ENCODE data around the gene PEAK1. TPM values are rescaled to one million over a fixed set of nuclear protein-coding genes. Genes with fewer than 3 reads are reported as not detected.

PEAK1 gene
- total RNA-seq, 1 experiment from 2014 or later: 13.8 TPM

DNA sequence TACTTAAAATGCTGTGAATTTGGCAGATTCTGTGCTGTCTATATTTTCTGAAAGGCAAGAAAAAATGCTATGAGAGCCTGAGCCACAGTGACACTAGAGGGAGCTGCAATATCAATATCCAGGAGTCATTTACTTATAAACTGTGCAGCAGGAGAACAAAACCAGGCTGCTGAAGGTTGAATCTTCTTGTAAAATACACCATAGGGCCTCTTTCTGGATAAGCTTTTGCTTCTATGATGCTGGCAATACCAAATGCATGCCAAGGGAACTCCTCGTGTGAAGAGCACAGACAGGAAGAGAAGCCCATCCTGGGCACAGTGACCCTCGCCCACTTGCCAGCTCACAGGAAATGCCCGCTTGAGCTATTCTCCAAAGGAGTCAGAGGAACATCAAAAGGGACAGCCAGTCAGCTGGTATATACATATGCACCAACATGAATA lies 301.0 kb downstream of the PEAK1 start:
- H3K9me2 ChIP-seq (replicated peaks; ENCODE audit: low read length): no peaks in the 10 kb centered on the region
- no TSS peak for BruUV-seq (replicated peaks)
- H2AFZ ChIP-seq (ENCODE audit: low read length): no peak overlapping the region
- no peaks in the 10 kb centered on the region for H3K79me2 ChIP-seq (ENCODE audit: low read length)
- H3K4me1 ChIP-seq (ENCODE audit: insufficient read depth, low read length): no peaks in the 10 kb centered on the region
- H3K27ac ChIP-seq (ENCODE audit: low read length): no peak overlapping the region
- H4K20me1 ChIP-seq (ENCODE audit: low read length): no peaks in the 10 kb centered on the region
- no peak overlapping the region for H3K9ac ChIP-seq (ENCODE audit: low read length)
- ATAC-seq: peak; percentile 76
- intact Hi-C loops (cut with micrococcal nuclease): loop anchor here (1.0 to 5.0 kb wide), 3 partner anchors 377 to 513 kb away; partner anchors contain the start of gene LINGO1
- H3K36me3 ChIP-seq (ENCODE audit: low read depth, low read length): no peaks in the 10 kb centered on the region
- ChIA-PET POLR2A (ENCODE audit: unreplicated experiment) (no interaction called here), CTCF (interaction anchor here (0.6 to 2.7 kb wide), 2 partner anchors 424 to 516 kb away, joined by 3 to 14 read pairs; no protein-coding TSS in a partner anchor)
- no peaks in the 10 kb centered on the region for H3K27me3 ChIP-seq (ENCODE audit: low read length)
- no peaks in the 10 kb centered on the region for H3K9me3 ChIP-seq (ENCODE audit: low read length)
- H3K4me3 ChIP-seq (ENCODE audit: low read length): no peak overlapping the region
- DNase-seq: peak; percentile 68
- no peaks in the 10 kb centered on the region for H3F3A ChIP-seq (ENCODE audit: low read length, unreplicated experiment)
- H3K4me2 ChIP-seq (ENCODE audit: low read length): no peak overlapping the region
- no peak for TF ChIP-seq EZH2phosphoT487 (IDR thresholded peaks at IDR 0.05; ENCODE audit: borderline replicate concordance, low read length)
- no peak for TF ChIP-seq EZH2 (IDR thresholded peaks at IDR 0.05; ENCODE audit: low read length, unreplicated experiment)
- TF ChIP-seq, protein P1, sequence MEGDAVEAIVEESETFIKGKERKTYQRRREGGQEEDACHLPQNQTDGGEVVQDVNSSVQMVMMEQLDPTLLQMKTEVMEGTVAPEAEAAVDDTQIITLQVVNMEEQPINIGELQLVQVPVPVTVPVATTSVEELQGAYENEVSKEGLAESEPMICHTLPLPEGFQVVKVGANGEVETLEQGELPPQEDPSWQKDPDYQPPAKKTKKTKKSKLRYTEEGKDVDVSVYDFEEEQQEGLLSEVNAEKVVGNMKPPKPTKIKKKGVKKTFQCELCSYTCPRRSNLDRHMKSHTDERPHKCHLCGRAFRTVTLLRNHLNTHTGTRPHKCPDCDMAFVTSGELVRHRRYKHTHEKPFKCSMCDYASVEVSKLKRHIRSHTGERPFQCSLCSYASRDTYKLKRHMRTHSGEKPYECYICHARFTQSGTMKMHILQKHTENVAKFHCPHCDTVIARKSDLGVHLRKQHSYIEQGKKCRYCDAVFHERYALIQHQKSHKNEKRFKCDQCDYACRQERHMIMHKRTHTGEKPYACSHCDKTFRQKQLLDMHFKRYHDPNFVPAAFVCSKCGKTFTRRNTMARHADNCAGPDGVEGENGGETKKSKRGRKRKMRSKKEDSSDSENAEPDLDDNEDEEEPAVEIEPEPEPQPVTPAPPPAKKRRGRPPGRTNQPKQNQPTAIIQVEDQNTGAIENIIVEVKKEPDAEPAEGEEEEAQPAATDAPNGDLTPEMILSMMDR (conservative IDR thresholded peaks at IDR 0.05; ENCODE audit: low read depth, low read length): peak; percentile 88

DNA sequence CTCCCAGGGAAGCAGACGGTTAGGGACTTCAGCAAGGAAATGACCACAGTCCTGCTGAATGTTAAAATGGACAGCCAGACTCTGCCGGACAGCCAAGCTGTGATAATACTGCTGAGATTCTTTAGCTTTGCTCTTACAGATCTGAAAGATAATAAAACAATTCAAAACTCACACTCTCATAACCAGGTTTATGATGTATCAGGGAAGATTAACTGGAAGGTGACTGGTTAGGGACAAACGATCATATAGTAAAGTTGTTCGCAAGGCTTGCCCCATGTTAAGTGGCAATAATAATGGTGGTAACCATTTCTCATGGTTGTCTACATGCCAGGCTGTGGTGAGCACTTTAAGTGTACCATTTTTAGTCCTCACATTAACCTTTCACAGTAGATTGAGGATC lies 304.7 kb downstream of the PEAK1 start:
- Histone ChIP-seq H3K9me3 (ENCODE audit: low read length) (no peaks in the 10 kb centered on the region), H3K27ac (ENCODE audit: low read length) (no peak overlapping the region), H2AFZ (ENCODE audit: low read length) (no peak overlapping the region), H3K4me1 (ENCODE audit: insufficient read depth, low read length) (no peaks in the 10 kb centered on the region), H3K79me2 (ENCODE audit: low read length) (no peaks in the 10 kb centered on the region), H3K9me2 (replicated peaks; ENCODE audit: low read length) (no peaks in the 10 kb centered on the region), H3K4me3 (ENCODE audit: low read length) (no peak overlapping the region), H3K27me3 (ENCODE audit: low read length) (no peaks in the 10 kb centered on the region), H3K4me2 (ENCODE audit: low read length) (no peak overlapping the region), H3K9ac (ENCODE audit: low read length) (no peak overlapping the region), H3F3A (ENCODE audit: low read length, unreplicated experiment) (no peaks in the 10 kb centered on the region), H4K20me1 (ENCODE audit: low read length) (no peaks in the 10 kb centered on the region), H3K36me3 (ENCODE audit: low read depth, low read length) (no peaks in the 10 kb centered on the region)
- no TSS peak for BruUV-seq (replicated peaks)
- ChIA-PET CTCF (no interaction called here), POLR2A (ENCODE audit: unreplicated experiment) (no interaction called here)
- intact Hi-C loops (cut with micrococcal nuclease): loop anchor here (5.0 kb wide), 1 partner anchor 517 kb away; the partner anchor contains the start of gene LINGO1
- ATAC-seq: no peak
- TF ChIP-seq, protein P1 (conservative IDR thresholded peaks at IDR 0.05; ENCODE audit: low read depth, low read length): no peak
- TF ChIP-seq EZH2phosphoT487 (IDR thresholded peaks at IDR 0.05; ENCODE audit: borderline replicate concordance, low read length): no peak
- no peak for TF ChIP-seq EZH2 (IDR thresholded peaks at IDR 0.05; ENCODE audit: low read length, unreplicated experiment)
- DNase-seq: no peak

DNA sequence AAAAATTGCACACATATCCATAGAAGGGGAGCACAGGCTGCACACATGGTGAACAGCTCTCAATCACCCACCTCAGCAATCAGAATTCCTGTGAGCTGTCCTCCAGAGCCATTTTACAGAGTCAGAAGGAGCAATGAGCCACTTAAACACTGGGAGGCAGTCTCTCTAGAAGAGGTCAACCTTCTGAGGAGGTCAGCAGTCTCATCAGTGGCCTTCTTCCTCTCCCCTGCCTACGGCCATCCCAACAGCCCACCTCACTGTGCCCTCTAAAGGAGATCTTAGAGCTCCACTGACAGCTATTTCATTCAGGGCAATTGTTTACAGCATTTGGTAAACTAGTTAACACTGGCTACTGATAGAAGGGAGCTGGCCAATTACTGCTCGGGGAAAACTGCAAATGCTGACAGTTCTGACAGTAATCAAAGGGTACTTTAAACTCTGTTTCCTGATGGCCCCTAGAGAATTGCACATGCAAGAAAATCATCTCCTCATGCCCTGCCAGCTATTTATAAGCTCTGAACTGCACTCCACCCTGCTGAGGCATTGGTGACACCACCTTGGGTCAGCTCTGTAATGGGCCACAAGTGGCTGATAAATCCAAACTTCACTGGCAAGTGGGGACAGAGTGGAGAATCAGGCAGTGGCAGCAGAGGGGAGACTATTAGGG lies 306.9 kb downstream of the PEAK1 start:
- ChIA-PET POLR2A (ENCODE audit: unreplicated experiment) (no interaction called here), CTCF (no interaction called here)
- Histone ChIP-seq H3K9ac (ENCODE audit: low read length) (no peak overlapping the region), H3K4me2 (ENCODE audit: low read length) (no peak overlapping the region), H3K9me3 (ENCODE audit: low read length) (no peaks in the 10 kb centered on the region), H3K79me2 (ENCODE audit: low read length) (no peaks in the 10 kb centered on the region), H3F3A (ENCODE audit: low read length, unreplicated experiment) (no peaks in the 10 kb centered on the region), H3K36me3 (ENCODE audit: low read depth, low read length) (no peaks in the 10 kb centered on the region), H2AFZ (ENCODE audit: low read length) (no peak overlapping the region), H3K4me3 (ENCODE audit: low read length) (no peak overlapping the region), H3K27me3 (ENCODE audit: low read length) (no peaks in the 10 kb centered on the region), H3K4me1 (ENCODE audit: insufficient read depth, low read length) (peaks cover 2% of the 10 kb centered on the region; the same call in 1 of the 2 replicates), H4K20me1 (ENCODE audit: low read length) (no peaks in the 10 kb centered on the region), H3K27ac (ENCODE audit: low read length) (no peak overlapping the region), H3K9me2 (replicated peaks; ENCODE audit: low read length) (no peaks in the 10 kb centered on the region)
- BruUV-seq (replicated peaks): no TSS peak
- TF ChIP-seq EZH2 (IDR thresholded peaks at IDR 0.05; ENCODE audit: low read length, unreplicated experiment) (no peak), EZH2phosphoT487 (IDR thresholded peaks at IDR 0.05; ENCODE audit: borderline replicate concordance, low read length) (no peak)
- TF ChIP-seq, protein P1 (conservative IDR thresholded peaks at IDR 0.05; ENCODE audit: low read depth, low read length): no peak; the same call in 1 of the 2 replicates
- ATAC-seq: no peak
- no peak for DNase-seq
- intact Hi-C loops (cut with micrococcal nuclease): no loop called here

Measured in PC-3 (cell line).